ENCODE data around the gene ATRX.
"Not testable (repeated sequence)": the region's sequence is repeated elsewhere in the genome, so short reads cannot be mapped to it uniquely, and the experiment has no call there.

Gene ATRX

DNA sequence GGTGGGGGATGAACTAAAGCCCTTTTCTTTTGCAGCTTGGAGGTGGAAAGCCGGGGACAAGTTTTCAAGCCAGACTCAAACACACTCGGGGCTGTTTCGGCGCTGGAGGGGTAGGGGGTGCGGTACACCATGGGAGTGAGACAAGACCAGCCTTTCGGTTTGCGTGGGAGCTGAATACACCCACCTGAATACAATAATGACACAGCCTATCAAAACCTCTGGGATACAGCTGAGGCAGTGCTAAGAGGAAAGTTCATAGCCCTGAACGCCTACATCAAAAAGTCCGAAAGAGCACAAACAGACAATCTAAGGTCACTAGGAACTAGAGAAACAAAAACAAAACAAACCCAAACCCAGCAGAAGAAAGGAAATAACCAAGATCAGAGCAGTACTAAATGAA, 163.3 kb downstream of the ATRX start:
- no peak for DNase-seq
- H3K4me3 Mint-ChIP-seq, result no peak overlapping the region
- ATAC-seq (replicated peaks), result no peak
- no peak overlapping the region for H3K27ac Mint-ChIP-seq
- peaks cover 23 to 26% of the 10 kb centered on the region in 2 donors for H3K36me3 Mint-ChIP-seq
- H3K9me3 Mint-ChIP-seq, result no peaks in the 10 kb centered on the region
- H3K4me1 Mint-ChIP-seq, result peaks cover 2 to 12% of the 10 kb centered on the region in 2 donors
- H3K27me3 Mint-ChIP-seq, result no peaks in the 10 kb centered on the region

GRCh38 chrX:77622233-77622632, 163.8 kb downstream of the ATRX start:
- Mint-ChIP-seq H3K9me3 (no peaks in the 10 kb centered on the region), H3K27me3 (no peaks in the 10 kb centered on the region), H3K36me3 (peaks cover 23 to 26% of the 10 kb centered on the region in 2 donors), H3K4me3 (no peak overlapping the region), H3K27ac (no peak overlapping the region), H3K4me1 (peaks cover 2 to 12% of the 10 kb centered on the region in 2 donors)
- no peak for DNase-seq
- no peak for ATAC-seq (replicated peaks)

- H3K27ac Mint-ChIP-seq; H3K27me3 Mint-ChIP-seq; ATAC-seq (replicated peaks); H3K4me3 Mint-ChIP-seq; H3K9me3 Mint-ChIP-seq; DNase-seq: not testable (repeated sequence)
- peaks cover 2 to 12% of the 10 kb centered on the region in 2 donors for H3K4me1 Mint-ChIP-seq
- peaks cover 23 to 26% of the 10 kb centered on the region in 2 donors for H3K36me3 Mint-ChIP-seq
Observed at GRCh38 chrX:77621453-77621852, 164.6 kb downstream of the ATRX start.

DNA sequence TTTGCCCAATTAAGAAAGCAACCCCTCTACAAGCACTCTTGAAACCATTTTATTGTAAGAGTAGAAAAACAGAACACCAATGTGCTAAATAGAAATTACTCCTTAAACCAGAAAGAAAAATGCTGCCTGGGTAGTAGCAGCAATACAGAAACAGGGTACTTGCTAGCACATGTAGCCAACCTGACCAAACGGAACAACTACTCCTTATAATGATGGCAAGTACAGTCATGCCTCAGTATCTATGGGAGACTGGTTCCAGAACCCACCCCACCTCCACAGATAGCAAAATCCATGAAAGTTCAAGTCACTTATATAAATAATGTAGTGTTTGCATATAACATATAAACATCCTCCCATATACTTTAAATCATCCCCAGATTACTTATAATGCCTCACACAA, 168.8 kb downstream of the ATRX start:
- DNase-seq (no peak), ATAC-seq (replicated peaks) (no peak)
- Mint-ChIP-seq H3K9me3 (no peaks in the 10 kb centered on the region), H3K27me3 (no peaks in the 10 kb centered on the region), H3K4me3 (no peak overlapping the region), H3K4me1 (no peaks in the 10 kb centered on the region), H3K36me3 (peaks cover 6 to 21% of the 10 kb centered on the region in 2 donors), H3K27ac (no peak overlapping the region)

- Mint-ChIP-seq H3K9me3 (no peaks in the 10 kb centered on the region), H3K4me1 (peaks cover 0 to 7% of the 10 kb centered on the region in 2 donors), H3K36me3 (peaks cover 27 to 36% of the 10 kb centered on the region in 2 donors), H3K4me3 (no peak overlapping the region), H3K27me3 (no peaks in the 10 kb centered on the region), H3K27ac (no peak overlapping the region)
- ATAC-seq (replicated peaks), result no peak
- no peak for DNase-seq
Observed at GRCh38 chrX:77603635-77604336, 182.2 kb downstream of the ATRX start.

DNA sequence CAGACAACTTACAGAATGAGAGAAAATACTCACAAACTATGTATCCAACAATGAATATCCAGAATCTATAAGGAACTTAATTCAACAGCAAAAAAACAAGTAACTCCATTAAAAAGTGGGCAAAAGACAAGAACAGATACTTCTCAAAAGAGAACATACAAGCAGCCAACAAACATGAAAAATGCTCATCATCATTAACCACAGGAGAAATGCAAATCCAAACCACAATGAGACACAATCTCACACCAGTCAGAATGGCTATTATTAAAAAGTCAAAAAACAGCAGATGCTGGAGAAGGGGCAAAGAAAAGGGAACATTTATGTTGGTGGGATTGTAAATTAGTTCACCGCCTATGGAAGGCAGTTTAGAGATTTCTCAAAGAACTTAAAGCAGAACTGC, 188.5 kb downstream of the ATRX start:
- no peak overlapping the region for H3K4me3 Mint-ChIP-seq
- H3K36me3 Mint-ChIP-seq, result peaks cover 28 to 30% of the 10 kb centered on the region in 2 donors
- DNase-seq, result no peak
- H3K27ac Mint-ChIP-seq, result no peak overlapping the region
- H3K27me3 Mint-ChIP-seq, result no peaks in the 10 kb centered on the region
- no peaks in the 10 kb centered on the region for H3K9me3 Mint-ChIP-seq
- no peaks in the 10 kb centered on the region for H3K4me1 Mint-ChIP-seq
- no peak for ATAC-seq (replicated peaks)

- Mint-ChIP-seq H3K4me1 (no peaks in the 10 kb centered on the region), H3K9me3 (no peaks in the 10 kb centered on the region), H3K36me3 (peaks cover 28 to 30% of the 10 kb centered on the region in 2 donors), H3K4me3 (no peak overlapping the region), H3K27me3 (no peaks in the 10 kb centered on the region), H3K27ac (no peak overlapping the region)
- DNase-seq (no peak), ATAC-seq (replicated peaks) (no peak)
Observed at GRCh38 chrX:77597090-77597489, 188.9 kb downstream of the ATRX start.

GRCh38 chrX:77595848-77596247, 190.2 kb downstream of the ATRX start:
- no peaks in the 10 kb centered on the region for H3K9me3 Mint-ChIP-seq
- no peak overlapping the region for H3K4me3 Mint-ChIP-seq
- DNase-seq (no peak), ATAC-seq (replicated peaks) (no peak)
- H3K36me3 Mint-ChIP-seq, result peaks cover 28 to 30% of the 10 kb centered on the region in 2 donors
- H3K4me1 Mint-ChIP-seq, result no peaks in the 10 kb centered on the region
- no peaks in the 10 kb centered on the region for H3K27me3 Mint-ChIP-seq
- no peak overlapping the region for H3K27ac Mint-ChIP-seq

- Mint-ChIP-seq H3K4me1 (no peaks in the 10 kb centered on the region), H3K36me3 (peaks cover 21 to 32% of the 10 kb centered on the region in 2 donors), H3K4me3 (no peak overlapping the region), H3K27ac (no peak overlapping the region), H3K27me3 (no peaks in the 10 kb centered on the region), H3K9me3 (no peaks in the 10 kb centered on the region)
- no peak for ATAC-seq (replicated peaks)
- no peak for DNase-seq
Observed at GRCh38 chrX:77572322-77572721, 213.7 kb downstream of the ATRX start.

DNA sequence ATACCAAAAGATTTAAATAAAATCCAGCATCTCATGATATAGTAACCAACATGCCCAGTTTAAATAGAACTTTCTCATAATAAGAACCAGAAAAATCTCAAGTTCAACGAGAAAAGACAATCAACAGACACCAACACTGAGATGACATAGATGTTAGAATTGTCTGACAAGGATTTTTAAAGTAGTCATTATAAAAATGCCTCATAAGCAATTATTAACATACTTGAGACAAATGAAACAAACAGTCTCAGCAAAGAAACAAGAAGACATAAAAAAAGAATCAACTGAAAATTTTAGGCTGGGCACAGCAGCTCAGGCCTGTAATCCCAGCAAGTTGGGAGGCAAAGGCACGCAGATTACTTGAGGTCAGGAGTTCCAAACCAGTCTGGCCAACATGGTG, 220.7 kb downstream of the ATRX start:
- H3K4me1 Mint-ChIP-seq, result no peaks in the 10 kb centered on the region
- ATAC-seq (replicated peaks) (no peak), DNase-seq (no peak)
- H3K4me3 Mint-ChIP-seq, result no peak overlapping the region
- no peaks in the 10 kb centered on the region for H3K9me3 Mint-ChIP-seq
- H3K27ac Mint-ChIP-seq, result no peak overlapping the region
- no peaks in the 10 kb centered on the region for H3K27me3 Mint-ChIP-seq
- peaks cover 34 to 38% of the 10 kb centered on the region in 2 donors for H3K36me3 Mint-ChIP-seq

DNA sequence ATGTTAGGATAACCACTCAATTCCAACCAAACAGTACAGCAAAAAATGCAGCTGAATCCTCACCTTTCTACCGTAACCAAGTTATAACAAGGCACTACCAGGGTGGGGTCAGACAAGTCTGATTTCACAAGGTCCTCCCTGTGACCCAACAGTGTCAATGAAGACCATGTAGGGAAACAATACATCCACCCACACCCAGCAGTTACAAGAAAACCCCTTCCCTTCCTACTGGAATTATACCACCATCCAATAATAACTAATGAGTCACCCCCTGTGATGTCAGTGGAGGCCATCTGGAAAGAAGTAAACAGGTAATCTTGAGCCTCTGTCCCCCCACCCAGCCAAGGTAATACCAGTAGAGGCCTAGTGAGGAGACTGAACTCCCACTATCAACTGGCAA, 221.2 kb downstream of the ATRX start:
- no peaks in the 10 kb centered on the region for H3K9me3 Mint-ChIP-seq
- peaks cover 34 to 38% of the 10 kb centered on the region in 2 donors for H3K36me3 Mint-ChIP-seq
- no peak overlapping the region for H3K27ac Mint-ChIP-seq
- no peak overlapping the region for H3K4me3 Mint-ChIP-seq
- no peaks in the 10 kb centered on the region for H3K27me3 Mint-ChIP-seq
- no peak for DNase-seq
- ATAC-seq (replicated peaks), result no peak
- no peaks in the 10 kb centered on the region for H3K4me1 Mint-ChIP-seq

DNA sequence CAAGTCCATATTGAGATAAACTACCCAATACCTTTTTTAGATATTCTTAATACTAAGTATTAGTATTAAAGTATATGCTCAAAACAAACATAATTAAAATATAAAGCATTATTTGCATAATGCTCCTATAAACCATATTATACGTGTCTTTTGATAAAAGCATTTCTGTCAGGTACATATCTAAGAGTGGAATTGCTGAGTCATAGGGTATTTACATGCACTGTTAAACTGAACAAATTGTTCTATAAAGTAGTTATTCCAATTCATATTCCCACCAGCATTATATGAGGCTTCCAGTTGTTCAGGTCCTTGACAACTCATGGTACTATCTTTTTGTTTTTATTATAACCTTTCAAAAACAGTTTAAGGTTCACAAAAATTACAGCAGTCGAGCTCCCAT, 224.6 kb downstream of the ATRX start:
- DNase-seq (no peak), ATAC-seq (replicated peaks) (no peak)
- Mint-ChIP-seq H3K27me3 (no peaks in the 10 kb centered on the region), H3K4me3 (no peak overlapping the region), H3K4me1 (no peaks in the 10 kb centered on the region), H3K36me3 (peaks cover 13 to 17% of the 10 kb centered on the region in 2 donors), H3K9me3 (no peaks in the 10 kb centered on the region), H3K27ac (no peak overlapping the region)

- Mint-ChIP-seq H3K4me1 (no peaks in the 10 kb centered on the region), H3K27me3 (no peaks in the 10 kb centered on the region), H3K4me3 (no peak overlapping the region), H3K27ac (no peak overlapping the region), H3K36me3 (peaks cover 19 to 32% of the 10 kb centered on the region in 2 donors), H3K9me3 (peaks cover 0 to 2% of the 10 kb centered on the region in 2 donors)
- ATAC-seq (replicated peaks), result no peak
- DNase-seq, result no peak
Observed at GRCh38 chrX:77556276-77556675, 229.7 kb downstream of the ATRX start.

- peaks cover 14 to 25% of the 10 kb centered on the region in 2 donors for H3K36me3 Mint-ChIP-seq
- DNase-seq, result no peak
- no peaks in the 10 kb centered on the region for H3K27me3 Mint-ChIP-seq
- no peak overlapping the region for H3K4me3 Mint-ChIP-seq
- H3K27ac Mint-ChIP-seq, result no peak overlapping the region
- peaks cover 0 to 2% of the 10 kb centered on the region in 2 donors for H3K9me3 Mint-ChIP-seq
- no peak for ATAC-seq (replicated peaks)
- H3K4me1 Mint-ChIP-seq, result no peaks in the 10 kb centered on the region
Observed at GRCh38 chrX:77548751-77549150, 237.3 kb downstream of the ATRX start.

DNA sequence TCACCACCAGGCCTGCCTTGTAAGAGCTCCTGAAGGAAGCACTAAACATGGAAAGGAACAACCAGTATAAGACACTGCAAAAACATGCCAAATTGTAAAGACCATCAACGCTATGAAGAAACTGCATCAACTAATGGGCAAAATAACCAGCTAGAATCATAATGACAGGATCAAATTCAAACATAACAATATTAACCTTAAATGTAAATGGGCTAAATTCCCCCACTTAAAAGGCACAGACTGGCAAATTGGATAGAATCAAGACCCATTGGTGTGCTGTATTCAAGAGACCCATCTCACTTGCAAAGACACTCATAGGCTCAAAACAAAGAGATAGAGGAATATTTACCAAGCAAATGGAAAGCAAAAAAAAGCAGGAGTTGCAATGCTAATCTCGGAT, 246.2 kb downstream of the ATRX start:
- DNase-seq; H3K4me1 Mint-ChIP-seq; ATAC-seq (replicated peaks); H3K27ac Mint-ChIP-seq; H3K4me3 Mint-ChIP-seq; H3K27me3 Mint-ChIP-seq: not testable (repeated sequence)
- Mint-ChIP-seq H3K36me3 (peaks cover 47 to 55% of the 10 kb centered on the region in 2 donors), H3K9me3 (peaks cover 13 to 19% of the 10 kb centered on the region in 2 donors)
